Esophagus muscularis mucosa (tissue), 3 donors: ENCODE results near the gene ASXL2.
"Not testable (repeated sequence)": the region's sequence is repeated elsewhere in the genome, so short reads cannot be mapped to it uniquely, and the experiment has no call there.

Source experiments
- POLR2A ChIP-seq: fragments of 450-650 bp; IDR thresholded peaks from one replicate; pipeline ENCODE4 v1.6.1; 2017; ENCODE audit warnings: antibody characterized with exemption, moderate library complexity, mild to moderate bottlenecking, low read depth
- TF ChIP-seq, protein P1 (sequence below), 3 experiments: fragments of 200-600 bp in 2 of 3; fragments of 450-650 bp in 1 of 3; sonication (generic) in 2 of 3; IDR thresholded peaks; one replicate each; pipeline ENCODE4 v1.5.1; 2017 to 2019; ENCODE audit warnings: antibody characterized with exemption in 3 of 3, mild to moderate bottlenecking in 2 of 3, moderate library complexity in 1 of 3

DNA sequence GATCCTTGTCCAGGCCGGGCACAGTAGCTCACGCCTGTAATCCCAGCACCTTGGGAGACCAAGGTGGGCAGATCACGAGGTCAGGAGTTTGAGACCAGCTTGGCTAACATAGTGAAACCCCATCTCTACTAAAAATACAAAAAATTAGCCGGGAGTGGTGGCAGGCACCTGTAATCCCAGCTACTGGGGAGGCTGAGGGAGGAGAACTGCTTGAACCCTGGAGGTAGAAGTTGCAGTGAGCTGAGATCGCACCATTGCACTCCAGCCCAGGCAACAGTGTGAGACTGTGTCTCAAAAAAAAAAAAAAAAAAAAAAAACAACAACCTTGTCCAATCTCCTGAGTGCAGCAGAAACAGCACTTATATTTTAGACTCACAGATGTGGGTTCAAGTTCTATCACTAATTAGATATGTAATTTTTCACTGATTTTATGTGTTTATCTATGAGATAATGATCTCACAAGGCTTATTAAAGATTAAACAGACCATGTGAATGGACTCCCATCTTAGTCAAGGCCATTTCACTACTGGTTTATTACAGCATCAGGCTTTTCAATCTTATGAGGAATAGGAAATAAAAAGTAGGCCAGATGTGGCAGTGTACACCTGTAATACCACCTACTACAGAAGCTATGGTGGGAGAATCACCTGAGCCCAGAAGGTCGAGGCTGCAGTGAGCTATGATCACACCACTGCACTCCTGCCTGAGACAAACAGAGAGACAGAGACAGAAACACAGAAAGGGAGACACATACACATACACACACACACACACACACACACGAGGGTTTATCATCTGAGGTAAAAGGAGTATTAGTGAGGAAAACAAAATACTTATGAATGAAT lies 49.5 kb downstream of the ASXL2 start:
- TF ChIP-seq, protein P1, sequence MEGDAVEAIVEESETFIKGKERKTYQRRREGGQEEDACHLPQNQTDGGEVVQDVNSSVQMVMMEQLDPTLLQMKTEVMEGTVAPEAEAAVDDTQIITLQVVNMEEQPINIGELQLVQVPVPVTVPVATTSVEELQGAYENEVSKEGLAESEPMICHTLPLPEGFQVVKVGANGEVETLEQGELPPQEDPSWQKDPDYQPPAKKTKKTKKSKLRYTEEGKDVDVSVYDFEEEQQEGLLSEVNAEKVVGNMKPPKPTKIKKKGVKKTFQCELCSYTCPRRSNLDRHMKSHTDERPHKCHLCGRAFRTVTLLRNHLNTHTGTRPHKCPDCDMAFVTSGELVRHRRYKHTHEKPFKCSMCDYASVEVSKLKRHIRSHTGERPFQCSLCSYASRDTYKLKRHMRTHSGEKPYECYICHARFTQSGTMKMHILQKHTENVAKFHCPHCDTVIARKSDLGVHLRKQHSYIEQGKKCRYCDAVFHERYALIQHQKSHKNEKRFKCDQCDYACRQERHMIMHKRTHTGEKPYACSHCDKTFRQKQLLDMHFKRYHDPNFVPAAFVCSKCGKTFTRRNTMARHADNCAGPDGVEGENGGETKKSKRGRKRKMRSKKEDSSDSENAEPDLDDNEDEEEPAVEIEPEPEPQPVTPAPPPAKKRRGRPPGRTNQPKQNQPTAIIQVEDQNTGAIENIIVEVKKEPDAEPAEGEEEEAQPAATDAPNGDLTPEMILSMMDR (IDR thresholded peaks at IDR 0.05): not testable (repeated sequence)
- not testable (repeated sequence) for TF ChIP-seq POLR2A
